HG02763 (cell line): ENCODE data around the gene ZBTB44.

Experiments
- ATAC-seq: cut with Tn5 transposase; IDR thresholded peaks from one replicate; pipeline ENCODE4 v1.9.1; 2021; ENCODE audit warnings: mild to moderate bottlenecking, moderate library complexity; ENCODE audit not compliant: unreplicated experiment

ZBTB44 gene

DNA sequence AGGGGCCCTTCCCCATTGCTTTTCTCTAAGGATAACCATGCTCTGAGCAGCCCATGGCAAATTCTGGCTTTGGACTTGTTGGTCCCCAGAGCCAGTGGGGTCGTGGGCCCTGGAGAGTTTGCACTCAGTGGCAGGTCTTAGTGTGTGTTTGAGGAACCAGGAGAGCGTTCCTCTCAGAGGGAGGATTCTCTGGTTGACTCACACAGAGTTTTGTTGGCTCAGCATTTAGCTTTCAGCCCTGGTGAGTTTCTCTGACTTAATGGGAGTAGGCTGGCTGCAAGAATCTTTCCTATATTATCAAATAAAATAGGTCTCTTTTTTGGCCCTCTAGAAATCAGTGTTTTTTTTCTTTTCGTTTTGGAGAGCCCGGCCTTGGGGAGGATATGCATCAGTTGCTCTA, 134.2 kb downstream of the ZBTB44 start:
- ATAC-seq, result no peak

DNA sequence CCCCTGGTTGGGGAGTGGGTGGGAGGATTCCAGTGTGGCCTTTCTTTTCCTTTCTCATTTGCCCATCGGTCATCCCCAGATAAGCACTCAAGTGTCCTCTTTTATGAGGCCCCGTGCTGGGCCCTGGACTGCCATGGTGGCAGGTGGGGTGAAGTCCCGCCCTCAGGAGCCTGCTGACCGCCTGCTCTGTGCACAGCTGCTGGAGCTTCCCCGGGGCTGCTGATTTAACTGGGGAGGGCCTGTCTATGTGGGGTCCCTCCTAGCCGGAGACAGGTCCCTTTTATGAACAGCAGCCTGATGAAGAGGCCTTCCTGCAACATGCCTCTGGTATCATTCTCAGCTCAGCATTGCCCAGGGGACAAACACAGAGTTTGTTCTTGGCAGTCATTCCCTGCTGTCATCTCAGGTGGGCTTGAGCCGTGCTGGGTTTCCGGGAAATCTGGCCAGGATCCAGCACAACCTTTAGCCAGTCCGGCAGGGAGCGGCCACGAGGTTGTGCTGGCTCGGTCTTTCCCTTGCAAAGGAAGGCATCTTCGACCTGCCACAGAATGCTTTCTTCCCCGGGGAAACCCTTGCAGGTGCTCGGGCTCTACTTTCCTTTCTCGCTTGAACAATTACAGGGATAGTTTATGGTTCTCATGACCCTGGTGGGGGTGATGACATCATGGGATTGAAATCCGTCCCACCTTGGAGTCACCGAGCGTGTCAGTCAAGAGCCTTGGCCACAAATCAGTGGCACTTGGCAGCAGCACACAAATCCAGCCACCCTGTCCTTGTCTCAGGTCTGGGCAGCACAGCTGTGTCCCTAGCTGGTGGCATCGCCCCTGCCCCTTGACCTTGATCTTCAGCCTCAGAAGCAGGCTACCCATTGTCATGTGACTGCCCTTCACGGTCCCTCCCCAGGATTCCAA, 135.1 kb downstream of the ZBTB44 start:
- no peak for ATAC-seq

DNA sequence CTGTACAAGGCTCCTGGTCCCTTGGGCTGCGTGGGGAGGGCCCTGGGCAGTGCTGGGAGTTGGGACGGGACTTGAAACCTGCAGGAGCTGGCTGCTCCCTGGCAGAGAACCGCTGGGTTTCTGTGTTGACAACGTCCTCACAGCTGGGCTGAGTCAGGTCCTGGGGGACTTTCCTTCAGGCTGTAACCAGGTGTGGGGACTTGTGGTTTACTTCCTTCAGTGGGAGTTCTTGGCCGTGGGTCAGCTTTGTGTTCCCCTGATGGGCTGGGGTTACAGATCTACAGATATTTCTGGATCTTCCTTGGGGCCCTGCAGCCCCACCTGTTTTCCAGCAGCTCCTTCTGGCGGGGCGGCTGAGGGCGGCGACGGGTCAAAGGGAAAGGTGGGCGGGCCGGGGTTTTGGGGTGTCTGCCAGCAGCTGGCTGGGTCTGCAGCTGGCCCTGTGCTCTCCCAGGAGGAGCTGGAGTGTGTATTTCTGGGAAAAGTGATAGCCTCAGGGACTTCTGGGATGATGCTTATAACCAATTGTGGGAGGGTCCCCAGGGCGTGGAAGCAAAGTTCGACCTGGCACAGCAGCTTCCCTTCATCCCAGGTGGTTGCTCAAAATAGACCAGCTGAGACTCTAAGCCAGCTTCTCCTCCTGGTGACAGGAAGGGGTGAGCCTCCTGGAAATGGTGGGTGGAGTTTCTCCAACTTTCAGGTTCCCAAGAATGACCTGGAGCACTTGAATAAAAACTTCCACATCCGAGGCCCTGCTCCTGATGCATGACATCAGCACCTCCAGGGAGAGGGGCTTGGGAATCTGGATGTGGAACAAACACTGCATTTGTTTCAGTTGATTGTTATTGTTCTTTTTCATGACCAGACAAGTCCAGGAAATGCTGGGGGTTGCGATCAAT, 136.0 kb downstream of the ZBTB44 start:
- ATAC-seq, result no peak

DNA sequence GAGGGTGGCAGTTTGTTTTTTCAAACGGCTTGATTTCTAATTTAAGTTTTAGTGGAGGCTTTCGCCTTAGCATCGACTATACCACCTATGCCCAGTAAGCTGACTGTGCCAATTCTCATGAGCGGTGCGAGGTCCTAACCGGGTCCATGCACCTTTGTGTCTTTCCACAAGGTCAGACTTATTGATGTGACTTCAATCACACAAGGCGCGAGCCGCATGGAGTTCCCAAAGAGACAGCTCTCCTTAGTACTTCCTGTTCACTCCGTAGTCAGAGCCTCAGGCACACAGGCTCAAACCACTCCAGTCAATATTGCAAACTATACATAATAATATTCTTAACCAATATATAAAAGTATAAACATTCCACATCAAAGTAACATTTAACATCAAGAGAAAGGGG, 136.9 kb downstream of the ZBTB44 start:
- no peak for ATAC-seq
